SH-SY5Y (cell line): ENCODE measurements around the gene OR9A2.

ENCODE experiments used
- GATA2 ChIP-seq: IDR thresholded peaks from 2 replicates; pipeline ENCODE4 v1.6.1; 2011; ENCODE audit warnings: mild to moderate bottlenecking, low read depth, low read length
- GATA3 ChIP-seq: IDR thresholded peaks from 2 replicates; pipeline ENCODE4 v1.6.1; 2011; ENCODE audit warnings: low read depth, mild to moderate bottlenecking, low read length, moderate library complexity

- TF ChIP-seq GATA3 (no peak), GATA2 (no peak)
Measured at GRCh38 chr7:142999793-143000192, 27.1 kb downstream of the OR9A2 start.
